Fibroblast of peridontal ligament (primary cell): ENCODE data around the gene TUBB4A.

Experiments
- DNase-seq: peaks from one replicate; pipeline ENCODE4 v3.0.0-alpha.2; 2010; ENCODE audit errors: extremely low read depth

Gene TUBB4A

DNA sequence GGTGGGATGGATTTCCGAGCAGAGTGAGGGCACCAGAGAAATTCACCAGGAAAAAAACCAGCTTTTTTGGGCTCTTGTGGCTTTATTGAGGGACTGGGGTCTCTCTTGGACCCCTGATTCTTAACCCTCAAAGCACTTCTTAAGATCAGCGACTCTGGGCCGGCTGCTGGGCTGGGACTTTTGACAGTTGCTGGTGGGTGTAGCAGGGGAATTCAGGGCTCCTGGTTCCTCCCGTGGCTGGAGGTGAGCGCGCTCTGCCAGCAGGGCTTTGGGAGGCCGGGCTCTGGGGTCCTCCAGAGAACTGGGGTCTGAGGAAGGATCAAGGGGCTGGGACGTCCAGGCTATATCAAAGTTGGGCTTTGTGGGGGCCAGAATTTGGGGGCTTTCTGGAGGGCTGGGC is 34.7 kb downstream of the TUBB4A start:
- DNase-seq = no peak

- DNase-seq = no peak
Measured at GRCh38 chr19:6466526-6467248, 35.4 kb downstream of the TUBB4A start.

GRCh38 chr19:6465663-6466062 is 36.4 kb downstream of the TUBB4A start:
- no peak for DNase-seq

- DNase-seq = no peak
Measured at GRCh38 chr19:6465006-6465405, 37.1 kb downstream of the TUBB4A start.

DNA sequence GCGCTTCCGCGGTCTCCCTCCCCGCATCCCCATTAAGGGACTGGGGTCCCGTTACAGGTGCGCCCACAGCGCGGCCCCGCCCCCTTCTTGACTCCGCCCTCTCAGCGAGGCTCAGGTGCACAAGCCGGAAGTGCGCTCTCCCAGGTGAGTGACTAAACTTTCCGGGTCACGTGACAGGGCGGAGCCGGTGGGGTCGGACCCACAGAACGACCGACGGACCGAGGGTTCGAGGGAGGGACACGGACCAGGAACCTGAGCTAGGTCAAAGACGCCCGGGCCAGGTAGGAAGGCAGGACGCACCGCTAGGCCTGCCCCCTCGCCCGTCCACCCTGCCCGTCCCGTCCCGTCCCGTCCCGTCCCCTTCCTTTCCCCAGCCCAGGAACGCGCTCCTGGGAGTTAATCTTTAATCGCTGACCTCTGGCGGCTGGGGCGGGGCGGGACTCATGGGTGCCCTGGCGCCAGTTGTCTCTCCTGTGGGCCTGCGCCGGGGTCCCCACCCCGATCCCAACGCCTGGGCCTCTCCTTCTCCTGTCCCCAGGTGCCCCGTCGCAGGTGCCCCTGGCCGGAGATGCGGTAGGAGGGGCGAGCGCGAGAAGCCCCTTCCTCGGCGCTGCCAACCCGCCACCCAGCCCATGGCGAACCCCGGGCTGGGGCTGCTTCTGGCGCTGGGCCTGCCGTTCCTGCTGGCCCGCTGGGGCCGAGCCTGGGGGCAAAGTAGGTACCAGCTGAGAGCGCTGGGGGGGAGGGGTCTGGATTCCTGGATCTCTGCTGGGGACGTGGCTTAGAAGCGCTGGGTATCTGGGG is 37.8 kb downstream of the TUBB4A start, which contains the start of gene CRB3:
Gene CRB3, plus strand, starts transcription at position 202 of the 804 bp plus-strand sequence. Its CDS starts 431 bp downstream, at position 633.
- DNase-seq = no peak

DNA sequence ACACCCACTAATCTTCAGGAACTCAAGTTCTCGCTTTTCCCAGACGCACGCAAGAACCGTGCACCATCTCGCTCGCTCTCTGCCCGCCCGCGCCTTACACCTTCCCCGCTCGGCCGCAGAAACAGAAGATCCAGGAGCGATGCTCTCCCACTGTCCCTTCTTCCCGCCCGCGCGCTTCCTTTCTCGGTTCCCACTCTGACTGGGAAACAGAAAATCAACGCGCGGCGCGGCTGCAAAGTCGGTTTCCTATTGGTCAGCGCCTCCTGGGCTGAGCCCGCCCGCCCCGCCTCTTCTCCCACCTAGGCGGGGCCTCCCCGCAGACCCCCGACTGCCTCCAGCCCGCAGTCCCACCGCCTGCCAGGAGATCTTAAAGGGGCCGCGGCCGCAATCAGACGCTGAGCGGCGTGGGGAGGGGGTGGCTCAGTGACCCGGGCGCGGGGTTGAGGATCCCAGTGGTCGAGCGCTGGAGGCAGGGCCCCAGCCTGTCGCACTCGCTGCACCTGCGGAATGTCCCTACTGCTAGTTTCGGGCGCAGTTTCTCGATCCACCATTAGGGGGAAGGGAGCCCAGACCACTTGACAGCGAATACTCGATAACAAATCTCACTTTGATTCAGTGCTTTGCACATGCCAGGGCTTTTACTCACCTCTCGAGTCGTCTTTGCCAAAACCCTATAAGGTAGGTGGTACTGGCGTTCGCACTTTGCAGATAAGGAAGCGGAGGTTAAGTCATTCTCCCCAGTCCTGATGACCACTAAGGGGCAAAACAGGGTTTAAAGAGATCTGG is 41.8 kb downstream of the TUBB4A start:
- DNase-seq = peak; percentile 95

- peak; percentile 47 for DNase-seq
Measured at GRCh38 chr19:6459262-6460098, 42.6 kb downstream of the TUBB4A start, which contains the start of gene SLC25A23. TSS of gene SLC25A23 (minus strand) at chr19:6459792. CDS start at chr19:6459628, 164 bp downstream.

GRCh38 chr19:6458695-6459261 is 43.3 kb downstream of the TUBB4A start:
- DNase-seq = no peak

DNA sequence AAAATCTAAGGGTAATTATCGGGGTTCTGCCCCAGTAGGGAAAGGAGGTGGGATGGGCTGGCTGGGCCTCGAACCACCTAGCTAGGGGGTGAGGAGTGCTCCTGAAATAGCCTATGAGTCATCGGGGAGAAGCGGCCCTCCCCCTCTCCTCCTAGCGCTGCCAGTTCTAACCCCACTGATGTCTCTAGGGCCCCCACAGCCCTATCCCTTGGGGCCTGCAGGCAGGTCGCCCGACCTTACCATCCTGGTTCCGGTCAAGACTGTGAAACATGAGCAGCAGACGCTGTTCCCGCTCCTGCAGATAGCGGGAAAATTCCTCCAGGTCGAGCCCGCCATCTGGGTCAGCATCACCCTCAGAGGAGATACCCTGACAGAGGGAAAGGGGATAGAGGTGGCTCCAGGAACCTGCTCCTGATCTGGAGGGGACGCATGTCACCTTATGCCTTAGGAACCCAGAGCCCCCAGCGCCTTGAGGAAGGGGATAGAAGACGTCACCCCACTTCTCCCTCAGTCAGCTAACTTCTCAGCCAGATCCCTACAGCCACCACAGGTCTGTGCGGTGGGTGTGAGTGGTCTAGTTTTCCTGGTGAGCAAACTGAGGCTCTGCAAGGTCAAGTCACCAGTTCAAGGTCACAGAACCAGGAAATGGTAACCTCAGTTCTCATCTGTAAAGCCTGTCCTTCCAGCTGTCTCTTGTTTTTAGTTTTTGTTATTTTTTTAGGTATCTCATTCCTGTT is 44.0 kb downstream of the TUBB4A start:
- DNase-seq = no peak

DNA sequence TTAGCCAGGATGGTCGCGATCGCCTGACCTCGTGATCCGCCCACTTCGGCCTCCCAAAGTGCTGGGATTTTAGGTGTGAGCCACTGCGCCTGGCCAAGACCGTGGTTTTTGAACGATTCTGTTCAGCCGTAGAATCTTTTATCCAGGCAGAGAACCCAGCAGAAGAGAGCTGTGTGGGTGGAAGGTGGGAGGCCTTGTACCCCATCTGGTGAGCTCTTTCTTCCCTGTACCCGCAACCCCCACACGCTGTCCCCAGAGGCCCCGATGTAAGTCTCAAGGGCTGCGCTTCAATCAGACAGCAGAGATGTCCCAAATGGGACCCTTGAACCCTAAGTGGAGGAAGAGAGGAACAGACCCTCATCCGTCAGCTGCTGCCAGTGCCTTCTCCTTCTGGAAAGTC is 46.2 kb downstream of the TUBB4A start:
- no peak for DNase-seq

DNA sequence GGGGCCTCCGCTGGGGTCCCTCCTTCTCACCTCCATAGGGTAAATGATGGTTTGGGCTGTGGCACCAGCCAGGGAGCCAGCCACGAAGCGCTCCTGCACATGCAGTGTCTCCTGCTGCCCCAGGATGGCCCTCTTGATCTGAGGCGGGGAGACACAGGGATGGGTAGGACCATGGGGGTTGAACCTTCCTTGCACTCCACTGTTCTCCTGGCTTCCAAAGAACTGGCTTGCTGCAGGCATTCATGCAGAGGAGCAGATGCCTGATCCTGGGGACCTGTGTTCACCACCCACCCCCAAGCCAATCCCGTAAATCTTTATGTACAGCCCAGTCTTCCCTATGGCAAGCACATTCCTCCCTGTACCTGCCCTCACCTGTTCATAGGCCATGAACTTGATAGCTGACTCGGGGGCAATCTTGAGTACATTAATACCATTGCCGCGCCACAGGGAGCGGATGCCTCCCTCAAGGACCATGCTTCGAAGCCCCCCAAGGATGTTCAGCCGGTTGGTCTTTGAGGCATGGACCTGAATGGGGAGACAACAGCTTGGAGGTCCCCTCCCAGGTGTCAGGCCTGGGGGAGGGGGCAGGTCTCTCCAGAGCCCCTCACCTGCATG is 48.1 kb downstream of the TUBB4A start:
- DNase-seq = no peak

- DNase-seq = no peak
Measured at GRCh38 chr19:6452899-6453298, 49.2 kb downstream of the TUBB4A start.

- no peak for DNase-seq
Measured at GRCh38 chr19:6452223-6452614, 49.9 kb downstream of the TUBB4A start.

DNA sequence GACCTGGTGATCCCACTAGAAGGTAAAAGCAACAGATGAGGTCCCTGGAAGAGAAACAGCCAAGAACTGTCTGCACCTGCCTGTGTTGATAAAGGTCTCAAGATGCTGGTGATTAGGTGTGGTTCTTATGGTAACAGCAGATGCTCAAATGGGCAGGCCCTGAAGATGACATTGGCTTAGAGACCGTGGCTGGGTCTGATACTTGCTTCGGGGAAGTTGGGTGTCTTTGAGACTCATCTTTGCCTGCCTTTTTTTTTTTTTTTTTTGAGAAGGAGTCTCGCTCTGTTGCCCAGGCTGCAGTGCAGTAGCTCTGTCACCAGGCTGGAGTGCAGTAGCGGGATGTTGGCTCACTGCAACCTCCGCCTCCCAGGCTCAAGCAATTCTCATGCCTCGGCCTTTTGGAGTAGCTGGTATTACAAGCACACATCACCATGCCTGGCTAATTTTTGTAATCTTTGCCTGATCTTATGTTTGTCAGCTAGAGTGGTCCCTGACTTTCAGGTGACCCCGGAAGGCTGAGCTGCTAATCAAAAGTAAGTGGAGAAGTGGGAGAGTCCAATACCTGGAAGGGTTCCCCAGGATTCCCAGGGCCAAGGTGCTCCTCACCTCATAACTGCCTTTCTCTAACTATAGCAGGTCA is 50.4 kb downstream of the TUBB4A start:
- DNase-seq = no peak

- no peak for DNase-seq
Measured at GRCh38 chr19:6450166-6450565, 51.9 kb downstream of the TUBB4A start.

DNA sequence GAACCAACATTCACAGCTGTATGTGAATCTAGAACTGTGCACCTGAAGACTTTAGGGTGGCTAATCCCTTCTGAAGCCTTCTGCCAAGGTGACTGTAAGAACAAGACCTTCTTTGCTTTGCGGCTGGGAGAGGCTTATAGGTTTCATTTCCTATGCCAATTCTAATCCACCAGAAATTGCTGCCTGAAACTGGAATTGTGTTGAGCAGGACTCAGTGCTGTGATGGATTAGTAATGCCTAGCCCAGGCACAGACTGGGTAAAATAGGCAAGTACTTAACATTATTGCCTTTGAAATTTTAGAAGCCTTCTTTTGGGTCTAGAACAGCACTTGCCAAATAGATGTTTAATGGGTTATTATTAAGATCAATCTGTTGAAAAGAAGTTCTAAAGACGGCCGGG is 54.1 kb downstream of the TUBB4A start:
- DNase-seq = no peak

DNA sequence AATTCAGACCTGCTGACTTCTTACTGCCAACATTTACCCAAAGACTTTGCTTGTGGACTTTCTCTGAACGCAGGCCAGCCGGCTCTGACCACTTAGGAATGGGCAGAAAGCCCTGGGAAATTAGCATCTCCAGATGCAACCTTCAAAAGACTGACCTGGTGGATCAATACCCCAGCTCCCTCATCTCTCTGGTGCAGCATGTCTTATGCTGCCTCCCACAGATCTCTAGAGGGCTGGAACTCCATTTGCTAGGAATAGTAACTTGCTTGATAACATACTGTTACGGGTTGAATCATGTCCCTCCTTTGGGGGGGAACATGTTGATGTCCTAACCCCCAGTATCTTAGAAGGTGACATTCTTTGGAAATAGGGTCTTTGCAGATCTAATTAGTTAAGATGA is 55.7 kb downstream of the TUBB4A start:
- no peak for DNase-seq
